ENCODE results near the gene FAM20C.

Gene FAM20C

GRCh38 chr7:209906-210305 is 17.5 kb downstream of the FAM20C start:
- DNase-seq (ENCODE audit: low spot score), result no peak

GRCh38 chr7:210401-210925 is 18.1 kb downstream of the FAM20C start:
- DNase-seq (ENCODE audit: low spot score), result no peak

DNA sequence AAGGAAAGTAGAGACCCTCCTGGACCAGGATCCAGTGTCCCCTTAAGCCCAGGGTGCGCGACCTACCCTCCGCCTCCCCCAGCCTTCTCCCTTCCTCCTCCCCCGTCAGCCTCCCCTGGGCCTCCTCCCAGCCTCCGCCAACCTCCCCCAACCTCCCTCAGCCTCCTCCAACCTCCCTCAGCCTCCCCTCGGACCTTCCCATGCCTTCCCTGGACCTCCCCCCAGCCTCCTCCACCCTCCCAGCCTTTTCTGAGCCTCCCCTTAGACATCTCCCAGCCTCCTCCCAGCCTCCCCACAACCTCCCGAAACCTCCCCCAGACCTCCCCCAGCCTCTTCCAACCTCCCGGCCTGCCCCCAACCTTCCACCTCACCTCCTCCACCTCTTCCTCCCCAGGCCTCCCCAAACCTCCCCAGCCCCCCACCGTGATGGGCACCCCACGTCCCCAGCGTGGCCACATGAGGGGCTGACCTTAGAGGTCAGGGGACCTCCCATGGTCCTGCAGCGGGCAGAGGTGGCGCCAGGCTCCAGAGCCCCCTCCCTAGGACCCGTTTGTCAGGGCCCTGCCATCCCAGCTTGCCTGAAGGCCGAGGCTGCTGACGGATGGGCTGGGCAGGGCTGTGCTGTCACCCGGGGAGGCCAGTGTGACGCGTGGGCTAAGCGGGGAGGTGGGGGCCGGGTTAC is 18.8 kb downstream of the FAM20C start:
- DNase-seq (ENCODE audit: low spot score), result no peak

DNA sequence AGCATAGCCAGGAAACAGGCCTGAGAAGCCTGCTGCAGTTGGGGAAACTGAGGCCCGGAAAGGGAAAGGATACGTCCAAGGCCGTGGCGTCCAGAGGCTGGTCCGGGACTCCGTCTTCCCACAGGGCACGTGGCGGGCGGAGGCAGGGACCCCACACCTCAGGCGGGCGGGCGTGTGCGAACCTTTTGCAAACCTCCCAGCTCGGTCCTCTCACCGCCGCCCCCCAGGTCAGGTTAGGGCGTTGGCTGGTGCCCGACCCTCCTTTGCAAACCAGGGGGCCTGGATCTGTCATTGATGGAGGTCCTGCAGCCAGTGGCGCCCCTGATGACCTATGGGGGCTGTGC is 19.3 kb downstream of the FAM20C start:
- DNase-seq (ENCODE audit: low spot score), result no peak

GRCh38 chr7:212754-213153 is 20.4 kb downstream of the FAM20C start:
- DNase-seq (ENCODE audit: low spot score), result no peak

GRCh38 chr7:213324-213993 is 21.1 kb downstream of the FAM20C start:
- no peak for DNase-seq (ENCODE audit: low spot score)

DNA sequence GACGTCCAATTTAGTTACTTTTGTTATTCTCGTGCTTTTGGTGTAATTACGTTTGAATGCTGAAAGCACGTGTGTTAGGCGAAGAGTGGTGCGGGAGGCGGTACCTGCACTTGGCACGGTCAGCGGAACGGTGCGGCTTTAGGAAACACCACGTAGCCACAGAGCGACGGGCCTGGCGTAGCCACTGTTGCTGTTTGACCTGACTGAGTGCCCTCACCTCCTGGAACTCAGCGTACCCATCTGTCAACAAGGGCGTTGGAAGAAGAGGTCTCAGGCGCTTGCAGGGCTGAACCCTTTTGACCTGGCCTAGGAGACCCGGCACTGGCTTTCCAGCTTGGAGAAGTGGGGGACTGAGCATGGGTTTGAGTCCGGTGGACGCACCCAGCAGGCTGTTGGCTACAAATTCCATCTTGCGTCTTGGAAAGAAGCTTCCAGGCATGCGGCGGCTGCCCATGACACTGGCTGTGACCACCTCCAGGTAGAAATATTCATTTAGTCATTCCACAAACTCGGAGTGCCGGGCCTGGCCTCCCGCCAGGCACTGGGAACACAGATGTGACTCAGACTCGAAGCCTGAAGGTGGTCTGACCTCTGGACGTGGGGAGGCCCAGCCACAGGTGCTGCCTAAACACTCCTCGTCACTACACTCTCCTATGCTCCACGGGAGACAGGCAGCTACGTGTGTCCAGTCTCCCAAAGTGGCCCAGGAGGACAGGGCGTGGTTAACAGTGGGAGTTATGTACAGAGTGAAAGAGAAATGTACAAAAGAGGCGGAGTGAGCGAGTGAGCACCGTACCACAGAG is 22.2 kb downstream of the FAM20C start:
- no peak for DNase-seq (ENCODE audit: low spot score)

DNA sequence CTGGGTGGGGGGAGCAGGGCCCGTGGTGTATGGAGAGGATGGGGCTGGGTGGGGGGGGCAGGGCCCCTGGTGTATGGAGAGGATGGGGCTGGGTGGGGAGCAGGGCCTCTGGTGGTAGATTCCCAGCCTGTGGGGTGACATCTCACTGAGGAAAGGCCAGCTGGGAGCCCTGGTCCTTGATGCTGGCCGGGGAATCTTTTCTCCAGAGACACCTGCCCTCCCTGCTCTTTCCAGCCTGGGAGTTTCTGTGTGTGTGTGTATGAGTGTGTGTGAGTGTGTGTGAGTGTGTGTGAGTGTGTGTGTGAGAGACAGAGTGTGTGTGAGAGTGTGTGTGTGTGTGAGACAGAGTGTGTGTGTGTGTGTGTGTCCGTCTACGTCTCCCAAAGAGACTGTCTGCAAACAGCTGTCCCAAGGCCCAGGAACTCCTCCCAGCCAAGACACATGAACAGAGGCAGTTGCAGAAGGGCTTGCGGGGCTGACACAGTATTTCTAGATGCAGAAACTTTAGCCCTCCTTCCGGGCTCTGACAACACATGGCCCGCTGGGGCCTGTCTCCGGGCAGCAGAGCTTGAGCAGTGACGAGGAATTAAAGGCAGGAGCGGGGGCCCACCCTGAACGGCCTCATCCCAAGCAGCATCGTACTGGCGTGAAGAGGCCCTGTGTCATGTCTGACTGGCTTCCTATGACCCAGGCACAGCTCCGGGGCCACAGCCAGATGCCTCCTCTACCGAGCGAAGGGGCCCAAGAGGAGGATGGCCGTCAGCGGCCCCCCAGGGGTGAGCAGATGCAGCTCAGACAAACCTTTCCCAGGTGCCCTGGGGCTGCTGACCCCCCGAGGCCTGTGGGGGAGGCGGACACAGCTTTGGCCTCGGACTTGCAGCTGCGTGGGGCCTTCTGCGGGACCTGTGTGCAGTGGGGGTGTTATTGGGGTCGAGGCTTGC is 24.3 kb downstream of the FAM20C start:
- DNase-seq (ENCODE audit: low spot score), result no peak

GRCh38 chr7:217781-218180 is 25.4 kb downstream of the FAM20C start:
- no peak for DNase-seq (ENCODE audit: low spot score)

DNA sequence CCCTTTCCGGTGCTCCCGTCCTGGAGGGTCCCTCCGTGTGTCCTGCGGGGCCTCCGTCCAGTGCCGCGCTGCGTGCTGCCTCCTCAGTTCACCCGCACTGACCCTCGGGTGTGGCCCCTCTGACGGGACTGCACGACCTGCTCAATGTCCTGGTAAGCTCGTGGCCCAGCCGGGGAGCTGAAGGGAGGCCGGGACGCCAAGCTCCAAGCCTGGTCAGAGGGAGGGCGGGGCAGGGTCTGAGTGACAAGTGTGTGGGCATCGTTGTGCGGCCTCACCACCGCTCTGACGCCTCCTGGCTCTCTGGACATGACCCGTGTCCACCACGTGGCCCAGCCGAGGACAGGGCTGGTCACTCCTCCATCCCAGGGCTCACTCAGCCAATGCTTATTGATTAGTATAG is 25.9 kb downstream of the FAM20C start:
- DNase-seq (ENCODE audit: low spot score), result no peak

DNA sequence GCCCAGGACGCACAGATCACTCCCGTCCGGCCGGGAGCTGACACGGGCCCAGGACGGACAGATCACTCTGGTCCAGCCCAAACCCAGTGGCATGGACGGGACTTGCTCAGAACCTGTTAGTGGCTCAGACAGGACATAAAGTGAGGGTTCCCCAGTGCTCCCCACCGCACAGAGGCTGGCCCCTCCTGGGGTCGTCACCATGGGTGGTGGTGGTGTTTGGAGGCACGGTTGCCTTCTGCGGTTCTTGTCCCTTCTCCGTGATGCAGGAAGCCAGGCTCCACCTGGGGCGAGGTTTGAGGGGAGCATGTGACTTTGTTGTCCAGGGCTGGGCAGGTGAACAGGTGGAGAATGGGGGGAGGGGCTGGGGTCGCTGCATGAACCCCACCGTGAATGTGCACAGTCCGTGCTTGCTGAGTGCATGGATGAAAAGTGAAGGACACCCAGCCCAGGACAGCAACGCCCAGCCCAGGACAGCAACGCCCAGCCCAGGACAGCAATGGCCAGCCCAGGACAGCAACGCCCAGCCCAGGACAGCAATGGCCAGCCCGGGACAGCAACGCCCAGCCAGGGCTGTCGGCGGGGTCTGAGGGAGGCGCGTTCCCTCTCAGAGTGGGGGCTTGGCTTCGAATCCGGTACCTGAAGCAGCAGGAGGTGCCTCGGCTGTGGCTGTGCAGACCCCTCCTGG is 26.7 kb downstream of the FAM20C start:
- DNase-seq (ENCODE audit: low spot score), result no peak

GRCh38 chr7:219581-220150 is 27.3 kb downstream of the FAM20C start:
- no peak for DNase-seq (ENCODE audit: low spot score)

GRCh38 chr7:220151-220841 is 27.9 kb downstream of the FAM20C start:
- DNase-seq (ENCODE audit: low spot score), result peak; percentile 24

- no peak for DNase-seq (ENCODE audit: low spot score)
These were observed 29.8 kb downstream of the FAM20C start for GRCh38 chr7:221978-222715.

DNA sequence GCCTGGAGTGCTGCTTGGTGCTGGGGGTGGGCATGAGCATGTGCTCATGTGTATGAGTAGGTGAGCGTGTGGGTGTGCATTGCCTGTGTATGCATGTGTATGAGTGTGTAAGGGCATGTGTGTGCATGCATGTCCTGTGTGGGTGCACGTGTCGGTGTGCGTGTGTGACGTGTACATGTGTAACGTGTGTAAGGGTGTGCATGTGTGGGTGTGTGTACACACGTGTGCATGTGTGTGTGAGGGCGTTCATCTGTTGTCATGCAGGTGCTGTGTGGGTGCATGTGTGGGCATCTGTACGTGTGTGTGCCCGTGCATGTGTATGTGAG is 30.3 kb downstream of the FAM20C start:
- DNase-seq (ENCODE audit: low spot score), result no peak

DNA sequence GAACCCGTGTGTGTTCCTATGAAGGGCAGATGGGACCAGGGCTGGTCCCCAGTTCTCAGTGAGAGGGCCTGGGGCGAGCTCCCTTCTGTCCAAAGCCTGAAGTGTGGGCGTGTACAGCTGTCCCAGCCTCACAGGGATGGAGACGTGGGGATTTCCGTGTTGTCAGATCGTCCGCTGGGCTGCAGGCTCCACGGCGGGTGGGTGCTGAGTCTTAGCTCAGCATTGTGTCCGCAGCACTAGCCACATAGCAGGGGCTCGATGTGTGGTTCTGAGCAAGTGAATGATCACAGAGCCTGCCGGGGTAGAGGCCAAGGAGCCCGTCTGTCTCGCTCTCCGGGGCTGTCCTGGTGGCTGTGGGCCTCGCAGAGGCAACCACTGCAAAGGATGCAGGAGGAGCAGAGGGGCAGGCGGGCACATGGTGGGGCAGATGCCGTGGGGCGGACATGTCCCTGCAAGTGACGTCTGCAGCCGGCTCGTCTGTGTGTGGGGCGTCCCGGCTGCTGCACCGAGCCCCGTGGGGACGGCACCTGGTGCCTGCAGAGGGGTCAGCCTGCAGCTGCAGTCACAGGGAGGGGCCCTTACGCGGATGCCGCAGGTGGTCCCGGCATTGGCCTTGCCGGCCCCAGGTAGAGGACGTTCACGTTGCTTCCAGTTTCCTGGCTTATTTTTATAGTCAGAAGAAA is 30.9 kb downstream of the FAM20C start:
- DNase-seq (ENCODE audit: low spot score), result no peak

DNA sequence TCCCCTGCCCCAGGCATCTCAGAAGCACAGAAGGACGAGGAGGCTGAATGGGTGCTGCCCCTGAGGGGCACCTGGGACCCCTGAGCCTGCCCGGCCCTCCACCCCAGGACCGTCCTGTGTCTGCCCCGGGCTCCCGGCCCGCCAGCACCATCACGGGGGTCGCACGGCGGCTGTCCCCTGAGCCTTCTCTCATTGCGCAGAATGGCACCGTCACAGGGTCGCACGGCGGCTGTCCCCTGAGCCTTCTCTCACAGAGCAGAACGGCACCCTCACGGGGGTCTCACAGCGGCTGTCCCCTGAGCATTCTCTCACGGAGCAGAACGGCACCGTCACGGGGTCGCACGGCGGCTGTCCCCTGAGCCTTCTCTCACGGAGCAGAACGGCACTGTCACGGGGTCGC is 31.5 kb downstream of the FAM20C start:
- no peak for DNase-seq (ENCODE audit: low spot score)

GRCh38 chr7:226281-226895 is 34.0 kb downstream of the FAM20C start:
- DNase-seq (ENCODE audit: low spot score), result no peak

DNA sequence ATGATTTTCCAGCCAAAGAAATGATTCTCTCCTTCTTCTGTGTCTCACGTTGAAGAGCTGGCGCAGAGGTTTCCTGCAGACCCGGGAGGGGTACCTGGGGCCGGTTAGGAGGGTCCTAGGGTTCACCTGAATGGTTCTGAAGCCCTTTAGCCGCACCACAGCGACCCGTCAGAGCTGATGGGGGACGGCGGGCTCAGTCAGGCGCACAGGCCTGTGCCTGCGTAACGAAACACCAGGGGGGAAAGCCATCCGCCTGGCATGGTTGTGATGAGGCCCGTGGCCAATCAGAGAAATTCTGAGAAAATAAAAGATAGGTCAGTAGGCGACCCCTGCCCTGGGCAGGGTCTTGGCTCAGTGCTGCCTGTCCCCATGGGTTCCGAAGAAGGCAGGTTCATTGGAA is 35.6 kb downstream of the FAM20C start:
- no peak for DNase-seq (ENCODE audit: low spot score)
